ENCODE data around the gene EPHB6.

DNA sequence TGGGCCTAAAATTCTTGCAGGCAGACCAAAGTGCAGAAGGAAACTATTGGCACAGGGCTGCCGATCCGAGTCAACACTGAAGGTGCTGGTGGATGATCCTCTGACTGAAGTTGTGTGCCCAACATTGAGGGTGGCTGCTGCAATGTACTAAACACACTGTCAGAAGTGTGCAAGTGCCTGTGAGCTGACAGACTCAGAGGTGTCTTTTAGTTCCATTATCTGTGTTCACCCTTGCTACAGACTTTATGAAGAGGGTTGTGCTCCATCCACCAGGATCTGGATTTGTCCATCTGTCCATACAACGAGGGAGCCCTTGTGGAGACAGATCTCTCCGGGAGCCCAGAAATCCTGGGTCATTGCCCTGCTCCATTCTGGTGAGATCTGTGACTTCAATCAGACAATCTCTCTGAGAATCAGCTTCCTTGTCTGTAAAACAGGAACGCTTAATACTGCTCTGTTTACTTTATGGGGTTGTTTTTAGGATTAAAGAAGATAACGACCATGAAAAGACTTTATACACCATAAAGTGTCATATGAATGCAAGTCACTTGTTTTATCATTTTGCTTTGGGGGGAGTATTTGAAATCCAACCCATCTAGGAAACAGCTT is 40.2 kb downstream of the EPHB6 start:
- no peak for TF ChIP-seq EZH2 (IDR thresholded peaks at IDR 0.05; ENCODE audit: insufficient read depth, low read length)
- TF ChIP-seq, protein P1, sequence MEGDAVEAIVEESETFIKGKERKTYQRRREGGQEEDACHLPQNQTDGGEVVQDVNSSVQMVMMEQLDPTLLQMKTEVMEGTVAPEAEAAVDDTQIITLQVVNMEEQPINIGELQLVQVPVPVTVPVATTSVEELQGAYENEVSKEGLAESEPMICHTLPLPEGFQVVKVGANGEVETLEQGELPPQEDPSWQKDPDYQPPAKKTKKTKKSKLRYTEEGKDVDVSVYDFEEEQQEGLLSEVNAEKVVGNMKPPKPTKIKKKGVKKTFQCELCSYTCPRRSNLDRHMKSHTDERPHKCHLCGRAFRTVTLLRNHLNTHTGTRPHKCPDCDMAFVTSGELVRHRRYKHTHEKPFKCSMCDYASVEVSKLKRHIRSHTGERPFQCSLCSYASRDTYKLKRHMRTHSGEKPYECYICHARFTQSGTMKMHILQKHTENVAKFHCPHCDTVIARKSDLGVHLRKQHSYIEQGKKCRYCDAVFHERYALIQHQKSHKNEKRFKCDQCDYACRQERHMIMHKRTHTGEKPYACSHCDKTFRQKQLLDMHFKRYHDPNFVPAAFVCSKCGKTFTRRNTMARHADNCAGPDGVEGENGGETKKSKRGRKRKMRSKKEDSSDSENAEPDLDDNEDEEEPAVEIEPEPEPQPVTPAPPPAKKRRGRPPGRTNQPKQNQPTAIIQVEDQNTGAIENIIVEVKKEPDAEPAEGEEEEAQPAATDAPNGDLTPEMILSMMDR (IDR thresholded peaks at IDR 0.05; ENCODE audit: insufficient read depth, low read depth, low read length): no peak
